GM20000 (cell line): ENCODE results near the gene FARSA.
"Not testable (repeated sequence)": the region's sequence is repeated elsewhere in the genome, so short reads cannot be mapped to it uniquely, and the experiment has no call there.

ENCODE experiments used
- DNase-seq: peaks from one replicate; pipeline ENCODE4 v3.0.0; 2012; ENCODE audit warnings: low spot score
- CTCF ChIP-seq: IDR thresholded peaks from 2 replicates; pipeline ENCODE4 v1.5.1; 2012; ENCODE audit warnings: mild to moderate bottlenecking, control low read depth; ENCODE audit errors: extremely low read depth, missing control alignments

FARSA gene

GRCh38 chr19:12890787-12891552 is 42.5 kb downstream of the FARSA start, which contains the start of gene GCDH:
Gene GCDH, plus strand, starts transcription at chr19:12891160. Its CDS starts 145 bp downstream, at chr19:12891305.
- DNase-seq = peak; percentile 96
- no peak for TF ChIP-seq CTCF

- DNase-seq = not testable (repeated sequence)
Observed at GRCh38 chr19:12890299-12890786, 43.2 kb downstream of the FARSA start.

- TF ChIP-seq CTCF = no peak
- no peak for DNase-seq
Observed at GRCh38 chr19:12888006-12888603, 45.4 kb downstream of the FARSA start.

GRCh38 chr19:12886969-12887747 is 46.4 kb downstream of the FARSA start, which contains the start of gene KLF1:
Gene KLF1, minus strand, starts transcription at chr19:12887201. Its CDS starts 61 bp downstream, at chr19:12887140.
- DNase-seq = no peak
- TF ChIP-seq CTCF = no peak

- DNase-seq = no peak
- TF ChIP-seq CTCF = no peak
Observed at GRCh38 chr19:12886651-12886968, 46.9 kb downstream of the FARSA start.

- no peak for TF ChIP-seq CTCF
- DNase-seq = no peak
Observed at GRCh38 chr19:12885749-12886650, 47.5 kb downstream of the FARSA start.

GRCh38 chr19:12884926-12885748 is 48.4 kb downstream of the FARSA start:
- TF ChIP-seq CTCF = no peak
- DNase-seq = peak; percentile 86
